AG10803 (cell line): ENCODE data around the gene NTRK2.

Source experiments
- DNase-seq: peaks from one replicate; pipeline ENCODE4 v3.0.0; 2010; ENCODE audit warnings: low read depth
- H3K4me3 ChIP-seq: 2 replicates; pipeline ENCODE4 v1.5.1; 2011; ENCODE audit warnings: mild to moderate bottlenecking, low read length, control low read depth
- TF ChIP-seq, protein P1 (sequence below): conservative IDR thresholded peaks from 2 replicates; pipeline ENCODE4 v1.5.1; 2011; ENCODE audit warnings: mild to moderate bottlenecking, low read length, control low read depth, inconsistent platforms

NTRK2 gene

DNA sequence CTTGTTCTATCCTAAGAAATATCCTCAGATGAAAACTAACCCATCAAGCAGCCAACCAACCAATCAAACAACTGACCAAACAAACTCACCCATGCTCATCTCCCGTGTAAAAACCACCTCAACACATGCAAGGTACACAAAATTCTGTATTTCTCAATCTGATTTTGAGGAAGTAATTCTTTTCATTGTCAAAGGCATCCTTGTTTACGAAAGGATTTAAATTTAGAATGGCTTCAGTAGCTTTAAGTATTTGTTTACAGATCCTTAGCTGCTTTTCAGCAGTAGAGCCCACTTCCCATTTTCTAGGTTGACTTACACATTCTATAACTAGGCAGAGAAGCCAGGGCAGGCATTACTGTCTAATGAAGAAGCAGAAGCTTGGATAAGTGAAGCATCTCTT is 78.6 kb downstream of the NTRK2 start:
- TF ChIP-seq, protein P1, sequence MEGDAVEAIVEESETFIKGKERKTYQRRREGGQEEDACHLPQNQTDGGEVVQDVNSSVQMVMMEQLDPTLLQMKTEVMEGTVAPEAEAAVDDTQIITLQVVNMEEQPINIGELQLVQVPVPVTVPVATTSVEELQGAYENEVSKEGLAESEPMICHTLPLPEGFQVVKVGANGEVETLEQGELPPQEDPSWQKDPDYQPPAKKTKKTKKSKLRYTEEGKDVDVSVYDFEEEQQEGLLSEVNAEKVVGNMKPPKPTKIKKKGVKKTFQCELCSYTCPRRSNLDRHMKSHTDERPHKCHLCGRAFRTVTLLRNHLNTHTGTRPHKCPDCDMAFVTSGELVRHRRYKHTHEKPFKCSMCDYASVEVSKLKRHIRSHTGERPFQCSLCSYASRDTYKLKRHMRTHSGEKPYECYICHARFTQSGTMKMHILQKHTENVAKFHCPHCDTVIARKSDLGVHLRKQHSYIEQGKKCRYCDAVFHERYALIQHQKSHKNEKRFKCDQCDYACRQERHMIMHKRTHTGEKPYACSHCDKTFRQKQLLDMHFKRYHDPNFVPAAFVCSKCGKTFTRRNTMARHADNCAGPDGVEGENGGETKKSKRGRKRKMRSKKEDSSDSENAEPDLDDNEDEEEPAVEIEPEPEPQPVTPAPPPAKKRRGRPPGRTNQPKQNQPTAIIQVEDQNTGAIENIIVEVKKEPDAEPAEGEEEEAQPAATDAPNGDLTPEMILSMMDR: no peak
- no peak for DNase-seq
- H3K4me3 ChIP-seq: no peak overlapping the region

DNA sequence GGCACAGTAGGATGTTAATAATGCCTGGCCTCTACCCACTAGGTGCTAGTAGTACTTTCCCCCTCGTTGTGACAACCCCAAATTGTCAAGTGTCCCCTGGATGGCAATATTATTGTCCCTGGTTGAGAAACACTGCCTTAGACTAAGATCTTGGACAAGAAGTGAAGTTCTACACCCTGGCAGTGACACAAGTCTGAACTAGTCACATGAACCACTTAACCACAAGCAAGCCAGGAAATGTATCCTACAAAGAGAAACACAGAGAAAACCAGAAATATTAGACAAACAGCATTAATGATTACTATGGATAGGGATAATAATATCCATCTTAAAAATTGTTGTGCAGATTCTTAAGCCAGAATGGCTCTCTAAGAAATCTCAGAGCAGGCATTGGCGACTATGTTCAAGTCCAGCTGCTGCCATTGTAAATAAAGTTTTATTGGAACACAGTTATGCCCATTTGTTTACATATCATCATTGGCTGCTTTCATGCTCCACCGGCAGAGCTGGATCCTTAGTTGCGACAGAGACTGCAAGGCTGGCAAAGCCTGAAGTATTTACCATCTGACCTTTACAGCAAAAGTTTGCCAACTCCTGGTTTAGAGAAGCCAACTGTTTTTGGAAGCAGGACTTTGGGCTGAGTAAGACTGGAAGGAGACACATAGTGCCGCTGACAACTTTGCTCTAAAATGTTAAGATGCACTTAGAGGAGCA is 80.8 kb downstream of the NTRK2 start:
- DNase-seq: no peak
- TF ChIP-seq, protein P1: no peak
- H3K4me3 ChIP-seq: no peak overlapping the region

DNA sequence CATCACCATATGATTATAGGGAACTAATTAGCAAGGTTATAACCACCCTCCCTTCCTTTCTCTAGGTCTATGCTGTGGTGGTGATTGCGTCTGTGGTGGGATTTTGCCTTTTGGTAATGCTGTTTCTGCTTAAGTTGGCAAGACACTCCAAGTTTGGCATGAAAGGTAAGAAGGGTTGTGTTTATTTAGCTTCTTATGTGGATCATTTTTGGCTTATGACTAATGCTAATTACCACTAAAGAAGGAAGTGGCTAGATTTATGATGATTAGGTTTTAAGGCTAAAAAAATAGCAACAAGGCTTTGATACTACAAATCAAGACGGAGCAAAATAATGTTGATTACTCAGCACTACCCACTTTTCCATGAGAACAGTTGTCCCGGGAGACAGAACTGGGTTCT is 82.4 kb downstream of the NTRK2 start:
- TF ChIP-seq, protein P1: no peak
- DNase-seq: no peak
- no peak overlapping the region for H3K4me3 ChIP-seq

DNA sequence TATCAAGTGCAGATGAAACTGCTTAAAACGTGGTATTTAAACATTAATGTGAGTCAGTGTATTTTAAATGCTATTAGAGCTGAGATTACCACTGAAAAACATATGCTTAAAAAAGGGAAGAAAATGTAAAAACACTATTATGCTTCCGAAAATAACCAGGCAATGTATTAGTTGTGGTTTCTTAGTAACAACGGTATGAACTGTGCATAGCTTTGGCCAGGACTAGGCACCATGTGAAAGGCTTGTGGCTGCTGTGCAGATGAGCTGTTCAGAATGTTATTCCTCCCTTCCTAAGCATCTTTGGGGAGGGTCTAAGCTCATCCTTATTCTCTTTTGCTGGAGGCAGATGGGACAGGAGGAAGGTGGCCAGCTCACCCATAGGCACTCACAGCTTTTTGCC is 84.9 kb downstream of the NTRK2 start:
- DNase-seq: no peak
- TF ChIP-seq, protein P1: no peak
- no peak overlapping the region for H3K4me3 ChIP-seq

DNA sequence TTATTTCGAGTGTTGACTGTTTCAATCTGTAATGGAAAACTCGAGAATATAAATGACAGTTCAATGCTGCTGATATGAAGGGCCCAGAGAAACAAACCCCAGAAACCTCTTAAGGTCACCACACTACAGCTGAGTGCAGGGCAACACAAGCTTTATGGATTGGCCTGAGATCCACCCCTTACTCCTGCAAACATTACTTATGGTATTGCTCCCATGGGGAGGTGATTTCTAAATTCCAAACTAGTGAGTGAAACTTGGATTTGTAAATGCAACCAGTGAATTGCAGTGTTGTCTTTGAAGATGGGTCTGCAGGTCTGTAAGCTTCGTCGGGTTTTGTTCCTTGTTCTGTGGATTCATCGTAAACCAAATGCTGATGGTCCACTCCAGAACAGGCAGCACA is 85.4 kb downstream of the NTRK2 start:
- H3K4me3 ChIP-seq: no peak overlapping the region
- DNase-seq: no peak
- TF ChIP-seq, protein P1: no peak

DNA sequence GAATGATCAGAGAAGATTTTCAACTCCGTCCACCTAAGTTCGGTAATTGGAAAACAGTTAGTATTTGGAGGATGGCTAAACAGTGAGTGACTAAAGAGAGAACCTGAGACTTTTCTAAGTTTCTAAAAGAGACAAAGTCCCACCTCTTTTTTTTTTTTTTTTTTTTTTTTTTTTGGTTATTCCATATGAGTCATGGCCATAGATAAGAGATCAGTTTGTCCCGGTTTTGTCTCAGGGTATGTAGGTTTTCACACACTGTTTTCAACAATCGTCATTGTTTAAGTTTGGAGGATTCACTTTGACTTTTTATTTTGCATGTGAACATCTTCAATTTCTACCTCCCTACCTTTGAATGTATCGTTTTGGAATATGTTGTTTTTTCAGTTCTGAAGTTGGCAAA is 85.9 kb downstream of the NTRK2 start:
- TF ChIP-seq, protein P1: no peak
- no peak for DNase-seq
- H3K4me3 ChIP-seq: no peak overlapping the region

DNA sequence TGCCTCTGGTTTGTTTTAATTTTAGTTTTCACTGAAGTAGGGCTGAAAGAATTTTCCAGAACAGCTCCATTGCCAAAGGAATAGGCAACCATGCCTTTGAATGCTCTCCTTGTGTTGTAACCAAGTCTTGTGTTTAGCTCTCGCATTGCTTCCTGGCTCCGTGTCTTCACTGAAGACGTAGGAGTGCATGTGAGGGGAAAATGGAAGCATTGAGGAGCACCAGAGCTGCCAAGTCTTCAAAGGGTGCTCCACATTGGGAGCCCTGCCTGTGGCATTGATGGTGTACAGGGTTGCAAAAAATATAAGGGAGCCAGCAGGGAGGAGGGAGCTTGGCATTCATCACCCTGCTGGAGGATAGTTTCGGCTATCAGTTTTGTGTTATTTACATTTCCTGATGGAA is 86.6 kb downstream of the NTRK2 start:
- TF ChIP-seq, protein P1: no peak
- no peak for DNase-seq
- H3K4me3 ChIP-seq: no peak overlapping the region
